Neuronal stem cell (in vitro differentiated cells): ENCODE measurements around the gene FAM90A1.
"Not testable (repeated sequence)": the region's sequence is repeated elsewhere in the genome, so short reads cannot be mapped to it uniquely, and the experiment has no call there.

Source experiments
- DNase-seq: peaks from one replicate; pipeline ENCODE4 v3.0.0-alpha.2; 2013; ENCODE audit warnings: low spot score
- H2AFZ ChIP-seq: one replicate; pipeline ENCODE4 v1.6.1; 2013; ENCODE audit warnings: mild to moderate bottlenecking, low read length, inconsistent platforms
- H2AK5ac ChIP-seq: 2 replicates; pipeline ENCODE4 v1.6.1; 2013; ENCODE audit warnings: low read depth, mild to moderate bottlenecking, inconsistent platforms, low read length, moderate library complexity, mixed read lengths
- H2BK120ac ChIP-seq: 2 replicates; pipeline ENCODE4 v1.6.1; 2013; ENCODE audit warnings: low read depth, mild to moderate bottlenecking, inconsistent platforms, low read length, moderate library complexity, mixed read lengths
- H2BK12ac ChIP-seq: one replicate; pipeline ENCODE4 v1.6.1; 2013; ENCODE audit warnings: low read length, inconsistent platforms
- H2BK15ac ChIP-seq: 2 replicates; pipeline ENCODE4 v1.6.1; 2013; ENCODE audit warnings: mild to moderate bottlenecking, low read length, inconsistent platforms, mixed read lengths
- H2BK5ac ChIP-seq: one replicate; pipeline ENCODE4 v1.6.1; 2013; ENCODE audit warnings: inconsistent platforms, mild to moderate bottlenecking, low read length, moderate library complexity
- H3K14ac ChIP-seq: one replicate; pipeline ENCODE4 v1.6.1; 2013; ENCODE audit warnings: low read length, inconsistent platforms
- H3K18ac ChIP-seq: 2 replicates; pipeline ENCODE4 v1.6.1; 2013; ENCODE audit warnings: low read length, inconsistent platforms
- H3K23ac ChIP-seq: 2 replicates; pipeline ENCODE4 v1.6.1; 2013; ENCODE audit warnings: low read depth, mild to moderate bottlenecking, mixed read lengths, low read length, inconsistent platforms; ENCODE audit not compliant: poor library complexity
- H3K27ac ChIP-seq: replicated peaks from 3 replicates; pipeline ENCODE4 v1.5.1; 2013; ENCODE audit warnings: low read length, inconsistent platforms
- H3K27me3 ChIP-seq, 3 experiments: 2 replicates each; pipeline ENCODE4 v1.6.1; 2013; ENCODE audit warnings: low read length in 3 of 3, mild to moderate bottlenecking in 2 of 3, inconsistent platforms in 1 of 3, low read depth in 1 of 3, mixed read lengths in 1 of 3, moderate library complexity in 1 of 3; ENCODE audit not compliant: control insufficient read depth in 3 of 3, insufficient read depth in 3 of 3
- H3K36me3 ChIP-seq, 2 donors: replicated peaks in 1 of 2; 2 replicates each; pipeline ENCODE4 v1.6.1; 2013; ENCODE audit warnings: low read length in 2 of 2; ENCODE audit not compliant: control insufficient read depth in 2 of 2, insufficient read depth in 2 of 2
- H3K4ac ChIP-seq: 2 replicates; pipeline ENCODE4 v1.6.1; 2013; ENCODE audit warnings: inconsistent platforms, mild to moderate bottlenecking, low read length, moderate library complexity
- H3K4me1 ChIP-seq, 2 donors: 1 replicate in 1 of 2; 2 replicates in 1 of 2; pipeline ENCODE4 v1.6.1; 2013; ENCODE audit warnings: low read length in 2 of 2, low read depth in 1 of 2; ENCODE audit not compliant: control insufficient read depth in 2 of 2, insufficient read depth in 1 of 2
- H3K4me2 ChIP-seq: one replicate; pipeline ENCODE4 v1.6.1; 2013; ENCODE audit warnings: mild to moderate bottlenecking, low read length, inconsistent platforms; ENCODE audit not compliant: insufficient read depth, poor library complexity, severe bottlenecking
- H3K4me3 ChIP-seq, 2 donors: 2 replicates each; pipeline ENCODE4 v1.5.1; 2013; ENCODE audit warnings: low read length in 2 of 2, mild to moderate bottlenecking in 2 of 2, inconsistent platforms in 1 of 2, moderate library complexity in 1 of 2
- H3K79me1 ChIP-seq: one replicate; pipeline ENCODE4 v1.6.1; 2013; ENCODE audit warnings: low read depth, mild to moderate bottlenecking, inconsistent platforms, low read length, moderate library complexity
- H3K9ac ChIP-seq: one replicate; pipeline ENCODE4 v1.6.1; 2013; ENCODE audit warnings: mild to moderate bottlenecking, low read depth, low read length, inconsistent platforms; ENCODE audit not compliant: poor library complexity
- H3K9me3 ChIP-seq, 2 donors: replicated peaks in 1 of 2; 2 replicates each; pipeline versions ENCODE3 to v1.6.1; 2013; ENCODE audit warnings: low read length in 2 of 2, mild to moderate bottlenecking in 2 of 2, inconsistent platforms in 1 of 2, low read depth in 1 of 2, mixed read lengths in 1 of 2, moderate library complexity in 1 of 2; ENCODE audit not compliant: control insufficient read depth in 2 of 2, insufficient read depth in 1 of 2
- H4K8ac ChIP-seq: one replicate; pipeline ENCODE4 v1.6.1; 2013; ENCODE audit warnings: low read depth, mild to moderate bottlenecking, inconsistent platforms, low read length, moderate library complexity
- H4K91ac ChIP-seq: one replicate; pipeline ENCODE4 v1.6.1; 2013; ENCODE audit warnings: low read length, low read depth, mild to moderate bottlenecking, inconsistent platforms; ENCODE audit not compliant: poor library complexity
- WGBS, 2 donors: extraction: QIAGEN DNeasy Blood & Tissue Kit; methylation state at CpG; one replicate each; pipeline ENCODE4 v1.1.7; 2013; ENCODE audit warnings: missing lambda C conversion rate in 2 of 2, mixed read lengths in 1 of 2; ENCODE audit not compliant: insufficient read length in 2 of 2, insufficient replicate concordance in 1 of 2; ENCODE audit errors: extremely low coverage in 2 of 2; 5-methylcytosine and 5-hydroxymethylcytosine counted together

Gene FAM90A1

DNA sequence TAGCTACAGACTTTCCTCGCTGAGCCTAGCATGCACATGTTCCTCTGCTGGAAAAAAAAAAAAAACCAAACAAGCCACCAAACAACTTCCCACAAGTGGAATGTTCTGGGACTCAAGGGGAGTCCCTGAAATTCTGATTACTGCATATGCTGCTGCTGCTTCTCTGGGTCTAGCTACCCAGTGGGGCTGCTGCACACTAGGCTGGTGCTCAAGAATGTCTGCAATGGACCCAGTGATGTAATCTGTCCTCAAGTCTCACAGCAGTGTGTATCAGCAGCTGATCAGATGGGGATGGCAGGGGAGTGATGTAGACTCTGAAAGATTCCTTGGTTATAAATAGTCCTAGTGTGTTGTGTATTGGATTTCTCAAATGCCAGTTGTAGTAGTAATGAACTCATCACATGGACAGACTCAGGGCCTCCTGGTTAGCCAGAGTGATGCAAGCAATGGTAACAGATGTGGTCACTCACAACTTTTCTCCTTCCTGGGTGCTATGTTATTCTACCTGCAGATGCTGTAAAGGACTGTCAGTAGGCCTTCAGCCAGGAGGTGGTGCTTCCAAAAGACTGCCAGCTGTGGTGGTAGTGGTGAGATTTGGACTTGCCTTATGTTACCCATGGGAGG lies 29.6 kb downstream of the FAM90A1 start:
- not testable (repeated sequence) for H2BK12ac ChIP-seq, H3K79me1 ChIP-seq, H3K4me3 ChIP-seq, H2AFZ ChIP-seq, H2AK5ac ChIP-seq, H3K14ac ChIP-seq, DNase-seq, H3K4me2 ChIP-seq, H3K18ac ChIP-seq, H3K27me3 ChIP-seq, H4K8ac ChIP-seq, H3K36me3 ChIP-seq, H3K27ac ChIP-seq, H3K23ac ChIP-seq, H2BK120ac ChIP-seq, H4K91ac ChIP-seq, H3K9me3 ChIP-seq, H3K4me1 ChIP-seq, H3K4ac ChIP-seq, H3K9ac ChIP-seq, H2BK15ac ChIP-seq, H2BK5ac ChIP-seq
- WGBS, 2 donors = no CpG with 5 or more reads among the region's 1 CpG

DNA sequence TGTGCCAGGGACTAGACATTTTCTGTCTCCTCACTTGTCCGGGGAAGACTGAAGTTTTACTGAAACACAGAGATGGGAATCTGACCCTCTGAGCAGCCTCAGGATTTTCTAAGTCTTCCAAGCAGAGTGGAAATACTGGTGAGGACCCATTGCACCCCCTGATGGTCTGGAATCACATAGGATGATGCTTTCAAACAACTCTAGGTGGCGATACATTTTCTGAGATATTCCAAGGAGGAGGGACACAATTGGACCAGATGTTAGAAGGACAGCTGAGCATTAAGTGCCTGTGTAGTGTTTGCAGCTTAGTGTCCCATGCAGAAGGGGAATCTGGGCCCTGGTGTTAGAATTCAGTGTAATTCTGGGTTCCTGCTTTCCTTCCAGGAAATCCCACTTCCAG lies 39.3 kb downstream of the FAM90A1 start:
- H3K18ac ChIP-seq, H2BK120ac ChIP-seq, H3K27ac ChIP-seq, DNase-seq, H3K4me2 ChIP-seq, H3K9me3 ChIP-seq, H2BK12ac ChIP-seq, H3K9ac ChIP-seq, H4K8ac ChIP-seq, H3K23ac ChIP-seq, H3K4me1 ChIP-seq, H3K14ac ChIP-seq, H2BK15ac ChIP-seq, H3K36me3 ChIP-seq, H2BK5ac ChIP-seq, H2AK5ac ChIP-seq, H3K4ac ChIP-seq, H4K91ac ChIP-seq, H3K79me1 ChIP-seq, H2AFZ ChIP-seq, H3K27me3 ChIP-seq, H3K4me3 ChIP-seq: not testable (repeated sequence)
- WGBS, 2 donors = no CpG with 5 or more reads among the region's 2 CpGs

DNA sequence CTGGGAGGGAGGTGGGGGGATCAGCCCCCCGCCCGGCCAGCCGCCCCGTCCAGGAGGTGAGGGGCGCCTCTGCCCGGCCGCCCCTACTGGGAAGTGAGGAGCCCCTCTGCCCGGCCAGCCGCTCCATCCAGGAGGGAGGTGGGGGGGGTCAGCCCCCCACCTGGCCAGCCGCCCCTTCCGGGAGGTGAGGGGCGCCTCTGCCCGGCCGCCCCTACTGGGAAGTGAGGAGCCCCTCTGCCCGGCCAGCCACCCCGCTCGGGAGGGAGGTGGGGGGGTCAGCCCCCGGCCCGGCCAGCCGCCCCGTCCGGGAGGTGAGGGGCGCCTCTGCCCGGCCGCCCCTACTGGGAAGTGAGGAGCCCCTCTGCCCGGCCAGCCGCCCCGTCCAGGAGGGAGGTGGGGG lies 43.2 kb downstream of the FAM90A1 start:
- H2BK5ac ChIP-seq, H3K4me2 ChIP-seq, H2AK5ac ChIP-seq, H3K4ac ChIP-seq, H3K4me1 ChIP-seq, H4K8ac ChIP-seq, H3K23ac ChIP-seq, H2BK120ac ChIP-seq, H3K27ac ChIP-seq, H3K9ac ChIP-seq, H3K36me3 ChIP-seq, H3K18ac ChIP-seq, H3K79me1 ChIP-seq, H2AFZ ChIP-seq, H4K91ac ChIP-seq, H2BK12ac ChIP-seq, H2BK15ac ChIP-seq, DNase-seq, H3K9me3 ChIP-seq, H3K27me3 ChIP-seq, H3K4me3 ChIP-seq, H3K14ac ChIP-seq: not testable (repeated sequence)
- WGBS, 2 donors = no CpG with 5 or more reads among the region's 28 CpGs

DNA sequence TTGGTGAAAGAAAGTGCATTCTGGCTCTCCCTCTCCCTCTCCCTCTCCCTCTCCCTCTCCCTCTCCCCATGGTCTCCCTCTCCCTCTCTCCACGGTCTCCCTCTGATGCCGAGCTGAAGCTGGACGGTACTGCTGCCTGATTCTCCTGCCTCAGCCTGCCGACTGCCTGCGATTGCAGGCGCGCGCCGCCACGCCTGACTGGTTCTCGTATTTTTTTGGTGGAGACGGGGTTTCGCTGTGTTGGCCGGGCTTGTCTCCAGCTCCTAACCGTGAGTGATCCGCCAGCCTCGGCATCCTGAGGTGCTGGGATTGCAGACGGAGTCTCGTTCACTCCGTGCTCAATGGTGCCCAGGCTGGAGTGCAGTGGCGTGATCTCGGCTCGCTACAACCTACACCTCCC lies 44.1 kb downstream of the FAM90A1 start:
- not testable (repeated sequence) for H3K18ac ChIP-seq, H2AK5ac ChIP-seq, H3K27ac ChIP-seq, H3K9ac ChIP-seq, H2BK5ac ChIP-seq, H3K36me3 ChIP-seq, H2BK15ac ChIP-seq, H3K4me3 ChIP-seq, H4K91ac ChIP-seq, H3K27me3 ChIP-seq, H2BK12ac ChIP-seq, H3K9me3 ChIP-seq, H3K14ac ChIP-seq, H3K79me1 ChIP-seq, H2BK120ac ChIP-seq, H3K4me2 ChIP-seq, H3K4me1 ChIP-seq, H4K8ac ChIP-seq, H2AFZ ChIP-seq, H3K23ac ChIP-seq, DNase-seq, H3K4ac ChIP-seq
- WGBS, 2 donors = no CpG with 5 or more reads among the region's 23 CpGs
